ENCODE data around the gene ZBTB17. TPM values are rescaled to one million over a fixed set of nuclear protein-coding genes. Genes with fewer than 3 reads are reported as not detected.

ZBTB17 gene
- total and polyA plus RNA-seq, 2 of the 4 experiments (the other 2 are of a cell fraction) = 26.3 to 58.2 TPM

DNA sequence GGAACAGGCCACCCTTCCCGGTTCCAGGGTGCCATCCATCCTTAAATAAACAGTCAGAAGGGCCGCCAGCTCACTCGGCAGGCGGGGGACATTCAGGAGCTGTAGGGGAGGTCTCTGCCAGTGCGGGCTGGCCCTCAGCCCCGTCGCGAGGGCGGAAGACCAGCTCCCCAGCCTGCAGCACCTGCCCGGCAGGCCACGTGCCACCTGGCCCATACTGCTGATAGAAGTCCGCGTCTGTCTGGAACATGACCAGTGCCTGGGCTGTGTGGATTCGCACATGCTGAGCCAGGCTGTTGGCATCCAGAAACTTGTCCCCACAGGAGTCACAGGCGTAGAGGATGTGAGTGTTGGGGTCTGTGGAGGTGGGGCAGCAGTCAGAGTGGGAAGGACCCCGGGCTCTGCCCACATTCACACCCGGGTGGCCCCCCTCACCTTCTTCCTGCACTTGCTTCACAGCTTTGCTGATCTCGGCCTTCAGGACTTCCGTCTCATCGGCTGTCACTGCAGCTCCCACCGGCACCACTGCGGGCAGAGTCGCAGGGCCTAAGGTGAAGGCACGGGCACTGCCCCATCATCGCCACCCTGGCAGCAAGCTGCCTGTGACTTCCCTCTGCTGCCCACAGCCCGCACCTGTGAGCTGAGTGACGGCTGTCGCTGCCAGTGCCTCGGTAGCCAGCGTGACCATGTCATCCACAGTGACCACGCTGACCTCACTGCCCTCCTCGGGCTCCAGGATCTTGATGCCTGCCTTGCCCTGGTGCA is 33.8 kb downstream of the ZBTB17 start:
- H3K23ac ChIP-seq (ENCODE audit: low read depth, low read length) = no peak overlapping the region
- no peak overlapping the region for H3K4me3 ChIP-seq (ENCODE audit: insufficient read depth, low read depth, low read length)
- H3K36me3 ChIP-seq (ENCODE audit: control insufficient read depth, insufficient read depth, low read length) = peaks cover 78% of the 10 kb centered on the region
- H3K9me3 ChIP-seq (ENCODE audit: control insufficient read depth, insufficient read depth, low read length) = no peaks in the 10 kb centered on the region
- ATAC-seq (ENCODE audit: low read depth) = no peak
- peaks cover 14% of the 10 kb centered on the region for H3K4me1 ChIP-seq (ENCODE audit: control insufficient read depth, insufficient read depth, low read length)
- WGBS, 2 experiments (ENCODE audit: extremely low coverage in 2 of 2, insufficient read length in 1 of 2) = 79% methylated on average over 8 of the region's 32 CpGs; no CpG with 5 or more reads in 1 of the 2 experiments
- no peak overlapping the region for H3K56ac ChIP-seq (ENCODE audit: extremely low read depth, insufficient read depth, low read length)
- no peaks in the 10 kb centered on the region for H3K27me3 ChIP-seq (ENCODE audit: control insufficient read depth, insufficient read depth, low read length)
- H4K91ac ChIP-seq (ENCODE audit: insufficient read depth, low read depth, low read length) = no peak overlapping the region
- H3K9ac ChIP-seq (ENCODE audit: low read depth, low read length) = no peak overlapping the region
- H4K5ac ChIP-seq (ENCODE audit: low read depth, low read length) = no peak overlapping the region
- H3K14ac ChIP-seq (replicated peaks; ENCODE audit: low read depth, low read length) = no peak overlapping the region
- H3K18ac ChIP-seq (ENCODE audit: low read depth, low read length) = no peak overlapping the region
- H2AFZ ChIP-seq (replicated peaks; ENCODE audit: low read length, poor library complexity) = no peak overlapping the region
- intact Hi-C loops (cut with micrococcal nuclease) = no loop called here
- no peak overlapping the region for H2AK9ac ChIP-seq (replicated peaks; ENCODE audit: low read depth, low read length, poor library complexity)
- dilution Hi-C loops (cut with HindIII; ENCODE audit: low sequenced_read_pairs, unreplicated experiment) = no loop called here
- ChIA-PET POLR2A (ENCODE audit: unreplicated experiment) (no interaction called here), CTCF (no interaction called here)
- no peak overlapping the region for H3K27ac ChIP-seq (ENCODE audit: insufficient read depth, low read length)
- in situ Hi-C loops (cut with MboI; ENCODE audit: low sequenced_read_pairs) = no loop called here
- H3K4ac ChIP-seq (ENCODE audit: low read depth, low read length) = no peak overlapping the region
- no TSS peak for BruUV-seq (replicated peaks)
- H2BK120ac ChIP-seq (ENCODE audit: low read depth, low read length) = no peak overlapping the region
- no peak overlapping the region for H2BK5ac ChIP-seq (ENCODE audit: low read depth, low read length, poor library complexity, severe bottlenecking)
- peaks cover 25% of the 10 kb centered on the region for H3K9me1 ChIP-seq (ENCODE audit: insufficient read depth, low read length)
- H3K79me1 ChIP-seq (ENCODE audit: low read depth in 1 of 2, low read length in 2 of 2) = peaks cover 12 to 75% of the 10 kb centered on the region in 2 experiments; a peak in 3 of 4 replicates
- H2BK15ac ChIP-seq (ENCODE audit: low read depth, low read length) = no peak overlapping the region
- no peak overlapping the region for H2AK5ac ChIP-seq (ENCODE audit: low read depth, low read length)
- TF ChIP-seq MAFK (IDR thresholded peaks at IDR 0.05; ENCODE audit: low read depth, low read length) (no peak), MAZ (IDR thresholded peaks at IDR 0.05; ENCODE audit: borderline replicate concordance, low read depth, low read length) (no peak), CHD1 (IDR thresholded peaks at IDR 0.05; ENCODE audit: low read depth, low read length) (no peak)
- no peak for DNase-seq
- H4K8ac ChIP-seq (ENCODE audit: low read depth in 2 of 2, low read length in 2 of 2) = no peak overlapping the region
- H3K4me2 ChIP-seq (ENCODE audit: low read depth, low read length) = no peak overlapping the region
- peaks cover 3% of the 10 kb centered on the region; the same call in 1 of the 2 replicates for H4K20me1 ChIP-seq (ENCODE audit: insufficient read depth, low read length)
- no peak overlapping the region for H2BK20ac ChIP-seq (ENCODE audit: low read depth, low read length)
